Eye (tissue), 1 donor: ENCODE data around the gene AMBP.
A peak's percentile ranks its signal among the peaks of the same experiment; 100 is the strongest.
"Not testable (repeated sequence)": the region's sequence is repeated elsewhere in the genome, so short reads cannot be mapped to it uniquely, and the experiment has no call there.

ENCODE experiments used
- DNase-seq: peaks from one replicate; pipeline ENCODE4 v3.0.0-alpha.2; 2015

The AMBP gene

DNA sequence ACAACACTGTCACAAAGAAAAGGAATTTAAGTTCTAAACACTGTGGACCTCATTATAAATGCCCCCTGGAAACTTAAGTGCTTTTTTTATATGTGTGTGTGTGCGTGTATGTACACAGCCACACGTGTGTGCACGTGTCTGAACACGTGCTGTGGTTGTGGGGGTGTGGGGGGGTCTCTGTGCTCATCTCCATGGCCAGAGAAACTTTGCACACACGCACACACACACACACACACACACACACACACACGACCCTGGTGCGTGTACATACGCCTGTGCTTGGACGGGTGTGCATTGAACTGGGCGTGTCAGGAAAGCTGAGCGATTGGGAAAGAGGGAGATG lies 27.9 kb downstream of the AMBP start:
- no peak for DNase-seq

DNA sequence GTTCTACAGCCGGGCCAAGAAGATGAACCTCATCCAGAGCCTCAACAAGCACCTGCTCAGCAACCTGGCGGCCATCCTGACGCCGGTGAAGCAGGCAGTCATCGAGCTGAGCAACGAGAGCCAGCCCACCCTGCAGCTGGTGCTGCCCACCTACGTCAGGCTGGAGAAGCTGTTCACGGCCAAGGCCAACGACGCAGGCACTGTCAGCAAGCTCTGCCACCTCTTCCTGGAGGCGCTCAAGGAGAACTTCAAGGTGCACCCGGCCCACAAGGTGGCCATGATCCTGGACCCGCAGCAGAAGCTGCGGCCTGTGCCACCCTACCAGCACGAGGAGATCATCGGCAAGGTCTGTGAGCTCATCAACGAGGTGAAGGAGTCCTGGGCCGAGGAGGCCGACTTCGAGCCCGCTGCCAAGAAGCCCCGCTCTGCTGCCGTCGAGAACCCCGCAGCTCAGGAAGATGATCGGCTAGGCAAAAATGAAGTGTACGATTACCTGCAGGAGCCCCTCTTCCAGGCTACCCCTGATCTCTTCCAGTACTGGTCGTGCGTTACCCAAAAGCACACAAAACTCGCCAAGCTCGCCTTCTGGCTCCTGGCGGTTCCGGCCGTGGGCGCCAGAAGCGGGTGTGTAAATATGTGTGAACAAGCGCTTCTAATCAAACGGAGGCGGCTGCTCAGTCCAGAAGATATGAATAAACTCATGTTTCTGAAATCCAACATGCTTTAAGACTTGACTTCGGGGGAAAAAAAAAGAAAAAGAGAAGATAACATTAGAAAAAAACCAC lies 28.5 kb downstream of the AMBP start:
- no peak for DNase-seq

DNA sequence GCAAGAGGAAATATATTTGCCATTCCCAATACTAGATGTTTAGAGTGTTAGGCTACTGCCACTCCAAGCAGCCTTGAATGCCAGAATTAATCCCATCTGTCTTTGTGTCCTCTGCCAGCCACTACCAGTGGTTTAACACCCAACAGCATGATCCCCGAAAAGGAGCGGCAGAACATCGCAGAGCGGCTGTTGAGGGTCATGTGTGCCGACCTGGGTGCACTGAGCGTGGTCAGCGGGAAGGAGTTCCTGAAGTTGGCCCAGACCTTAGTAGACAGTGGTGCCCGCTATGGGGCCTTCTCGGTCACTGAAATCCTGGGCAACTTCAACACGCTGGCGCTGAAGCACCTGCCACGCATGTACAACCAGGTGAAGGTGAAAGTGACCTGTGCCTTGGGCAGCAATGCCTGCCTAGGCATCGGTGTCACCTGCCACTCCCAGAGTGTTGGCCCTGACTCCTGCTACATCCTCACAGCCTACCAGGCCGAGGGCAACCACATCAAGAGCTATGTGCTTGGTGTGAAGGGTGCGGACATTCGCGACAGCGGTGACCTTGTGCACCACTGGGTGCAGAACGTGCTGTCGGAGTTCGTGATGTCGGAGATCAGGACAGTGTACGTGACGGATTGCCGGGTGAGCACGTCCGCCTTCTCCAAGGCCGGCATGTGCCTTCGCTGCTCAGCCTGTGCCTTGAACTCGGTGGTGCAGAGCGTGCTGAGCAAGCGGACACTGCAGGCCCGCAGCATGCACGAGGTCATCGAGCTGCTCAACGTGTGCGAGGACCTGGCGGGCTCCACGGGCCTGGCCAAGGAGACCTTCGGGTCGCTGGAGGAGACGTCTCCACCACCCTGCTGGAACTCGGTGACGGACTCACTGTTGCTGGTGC lies 29.3 kb downstream of the AMBP start:
- DNase-seq, result no peak

DNA sequence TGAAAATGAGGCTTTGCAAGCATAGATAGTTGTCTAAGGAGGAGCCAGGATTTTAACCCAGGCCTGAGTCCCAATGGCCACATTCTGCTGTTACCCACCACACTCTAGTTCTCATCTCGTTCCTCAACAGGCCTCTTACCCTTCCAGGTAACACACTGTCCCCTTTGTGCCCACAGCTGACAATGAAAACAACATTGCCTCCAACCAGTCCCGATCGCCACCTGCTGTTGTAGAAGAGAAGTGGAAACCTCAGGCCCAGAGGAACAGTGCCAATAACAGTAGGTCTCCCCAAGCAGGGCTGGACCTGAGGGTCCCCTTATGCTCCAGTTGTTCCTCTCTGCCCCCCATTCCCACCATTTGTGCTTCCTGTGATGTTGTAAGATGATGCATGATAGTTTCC lies 30.4 kb downstream of the AMBP start:
- no peak for DNase-seq

DNA sequence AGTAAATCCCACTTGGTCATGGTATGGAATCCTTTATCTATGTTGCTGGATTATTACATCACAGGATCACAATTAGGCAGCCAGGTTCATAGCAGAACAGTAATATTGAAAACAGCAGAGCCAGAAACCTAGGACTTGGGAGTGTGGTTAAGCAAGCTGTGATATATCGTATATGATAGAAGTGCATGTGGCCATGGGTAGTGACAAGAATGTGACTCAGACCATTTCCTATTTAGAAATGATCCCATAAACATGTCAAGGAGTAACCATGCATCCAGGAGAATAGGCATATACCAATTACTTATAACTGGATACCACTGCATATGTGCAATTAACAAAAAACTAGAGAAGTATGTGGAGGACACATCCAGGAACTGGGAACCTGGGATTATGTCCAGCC lies 31.2 kb downstream of the AMBP start:
- DNase-seq, result no peak

DNA sequence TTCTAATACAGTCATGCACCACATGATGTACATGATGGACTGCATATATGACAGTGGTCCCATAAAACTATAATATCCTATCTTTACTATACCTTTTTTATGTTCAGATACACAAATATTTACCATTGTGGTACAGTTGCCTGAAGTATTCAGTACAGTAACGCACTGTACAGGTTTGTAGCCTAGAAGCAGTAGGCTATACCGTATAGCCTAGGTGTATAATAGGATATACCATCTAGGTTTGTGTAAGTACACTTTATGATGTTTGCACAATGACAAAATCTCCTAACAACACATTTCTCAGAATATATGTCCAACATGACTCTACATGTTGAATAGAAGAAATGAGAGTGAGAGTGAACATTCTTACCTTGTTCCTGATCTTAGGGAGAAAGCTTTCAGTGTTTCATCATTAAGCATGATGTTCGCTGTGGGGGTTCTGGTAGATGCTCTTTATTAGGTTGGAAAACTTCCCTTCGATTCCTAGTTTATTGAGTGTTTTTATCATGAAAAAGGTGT lies 31.8 kb downstream of the AMBP start:
- DNase-seq, result no peak

DNA sequence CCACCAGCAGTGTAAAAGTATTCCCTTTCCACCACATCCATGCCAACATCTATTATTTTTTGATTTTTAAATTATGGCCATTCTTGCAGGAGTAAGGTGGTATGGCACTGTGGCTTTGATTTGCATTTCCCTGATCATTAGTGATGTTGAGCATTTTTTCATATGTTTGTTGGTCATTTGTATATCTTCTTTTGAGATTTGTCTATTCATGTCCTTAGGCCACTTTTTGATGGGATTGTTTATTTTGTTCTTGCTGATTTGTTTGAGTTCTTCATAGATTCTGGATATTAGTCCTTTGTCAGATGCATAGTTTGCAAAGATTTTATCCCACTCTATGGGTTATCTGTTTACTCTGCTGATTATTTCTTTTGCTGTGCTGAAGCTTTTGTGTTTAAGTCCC lies 34.4 kb downstream of the AMBP start:
- not testable (repeated sequence) for DNase-seq

DNA sequence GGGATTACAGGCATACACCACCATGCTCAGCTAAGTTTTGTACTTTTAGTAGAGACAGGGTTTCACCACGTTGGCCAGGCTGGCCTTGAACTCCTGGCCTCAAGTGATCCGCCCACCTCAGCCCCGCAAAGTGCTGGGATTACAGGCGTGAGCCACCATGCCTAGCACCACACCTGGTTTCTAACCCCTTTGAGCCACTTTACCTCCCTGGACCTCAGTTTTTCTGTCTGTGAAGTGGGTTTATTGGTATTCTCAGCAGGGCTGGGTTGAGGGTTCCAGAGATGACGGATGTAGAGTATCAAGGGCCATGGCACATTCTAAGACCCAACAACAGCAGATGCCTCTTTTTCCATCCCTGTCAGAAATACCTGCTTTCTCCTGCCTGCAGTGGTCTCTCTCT lies 38.6 kb downstream of the AMBP start:
- DNase-seq, result no peak

DNA sequence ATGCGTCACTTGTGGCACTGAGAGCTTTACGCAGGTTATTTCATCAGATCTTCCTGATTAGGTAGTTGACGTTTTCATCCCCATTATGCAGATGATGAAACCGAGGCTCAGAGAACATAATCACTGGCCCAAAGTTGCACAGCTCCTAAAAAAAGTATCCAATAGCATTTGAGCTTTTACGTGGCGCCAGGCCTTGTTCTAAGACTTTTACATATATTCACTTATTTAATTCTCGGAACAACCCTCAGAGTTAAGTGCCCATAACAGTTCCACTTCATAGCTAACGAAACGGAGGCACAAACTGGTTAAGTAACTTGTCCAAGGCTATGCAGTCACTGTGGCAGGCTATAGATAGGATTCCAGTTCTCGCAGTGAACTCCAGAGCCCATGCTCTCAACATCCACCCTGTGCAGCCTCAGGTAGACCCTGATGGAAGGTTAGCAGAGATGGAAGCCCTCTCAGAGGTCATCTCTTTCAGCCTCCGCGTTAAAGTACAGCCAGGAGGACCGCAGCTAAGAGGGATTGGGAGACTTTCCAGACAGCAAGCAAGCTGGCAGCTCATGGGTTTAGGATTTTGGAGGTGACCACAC lies 39.3 kb downstream of the AMBP start:
- DNase-seq, result no peak

DNA sequence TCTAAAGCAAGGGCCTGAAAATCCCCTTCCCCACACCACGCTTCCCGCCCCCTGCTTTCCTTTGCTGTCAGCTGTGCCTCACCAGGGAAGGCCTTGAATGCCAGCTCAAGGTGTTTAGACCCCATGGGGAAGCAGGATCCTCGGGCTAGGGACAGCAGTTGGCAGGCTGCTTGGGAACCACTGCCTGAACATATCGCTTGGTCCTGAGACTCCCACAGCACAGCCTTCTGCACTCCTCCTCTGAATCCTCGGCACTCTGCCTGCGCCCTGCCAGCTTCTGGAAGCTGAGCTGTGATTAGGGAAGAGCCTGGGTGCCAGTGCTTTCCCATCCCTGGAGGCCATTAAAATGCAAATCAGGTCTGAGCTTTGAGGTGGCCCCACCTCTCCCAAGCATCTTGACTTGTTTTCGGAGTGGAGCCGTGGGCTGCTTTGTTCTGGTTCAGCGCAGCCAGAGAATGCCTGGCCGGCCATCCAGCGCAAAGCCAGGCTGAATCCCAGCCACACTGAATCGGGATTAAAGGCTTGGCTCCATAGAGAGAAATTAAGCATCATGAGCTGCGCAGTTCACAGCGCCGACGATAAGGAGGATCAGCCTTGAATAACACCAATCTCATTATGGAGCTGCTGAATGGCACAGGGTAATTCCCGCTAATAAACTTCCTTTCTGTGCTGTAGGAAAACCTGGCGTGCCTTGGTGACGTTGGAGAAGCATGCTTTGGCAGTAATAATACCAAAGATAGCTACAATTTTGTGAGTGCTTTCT lies 40.0 kb downstream of the AMBP start:
- peak; percentile 79 for DNase-seq

DNA sequence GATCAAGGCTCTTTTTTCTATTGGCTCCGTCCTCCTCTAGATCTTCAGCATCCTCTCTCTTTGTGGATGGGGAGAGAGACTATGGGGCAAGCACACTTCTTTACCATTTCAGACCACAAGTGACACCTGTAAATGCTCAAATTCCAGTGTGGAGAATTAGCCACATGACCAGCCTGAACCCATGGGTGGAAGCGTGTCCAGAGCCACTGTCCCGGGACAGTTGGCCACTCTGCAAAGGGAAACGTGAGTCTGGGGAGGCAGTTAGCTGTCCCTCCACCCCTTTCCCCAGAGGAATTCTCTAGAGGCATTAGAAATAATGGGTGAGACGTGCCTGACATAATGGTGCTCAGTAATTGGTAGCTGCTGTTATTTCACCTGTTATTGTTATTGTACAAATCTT lies 40.9 kb downstream of the AMBP start:
- no peak for DNase-seq

DNA sequence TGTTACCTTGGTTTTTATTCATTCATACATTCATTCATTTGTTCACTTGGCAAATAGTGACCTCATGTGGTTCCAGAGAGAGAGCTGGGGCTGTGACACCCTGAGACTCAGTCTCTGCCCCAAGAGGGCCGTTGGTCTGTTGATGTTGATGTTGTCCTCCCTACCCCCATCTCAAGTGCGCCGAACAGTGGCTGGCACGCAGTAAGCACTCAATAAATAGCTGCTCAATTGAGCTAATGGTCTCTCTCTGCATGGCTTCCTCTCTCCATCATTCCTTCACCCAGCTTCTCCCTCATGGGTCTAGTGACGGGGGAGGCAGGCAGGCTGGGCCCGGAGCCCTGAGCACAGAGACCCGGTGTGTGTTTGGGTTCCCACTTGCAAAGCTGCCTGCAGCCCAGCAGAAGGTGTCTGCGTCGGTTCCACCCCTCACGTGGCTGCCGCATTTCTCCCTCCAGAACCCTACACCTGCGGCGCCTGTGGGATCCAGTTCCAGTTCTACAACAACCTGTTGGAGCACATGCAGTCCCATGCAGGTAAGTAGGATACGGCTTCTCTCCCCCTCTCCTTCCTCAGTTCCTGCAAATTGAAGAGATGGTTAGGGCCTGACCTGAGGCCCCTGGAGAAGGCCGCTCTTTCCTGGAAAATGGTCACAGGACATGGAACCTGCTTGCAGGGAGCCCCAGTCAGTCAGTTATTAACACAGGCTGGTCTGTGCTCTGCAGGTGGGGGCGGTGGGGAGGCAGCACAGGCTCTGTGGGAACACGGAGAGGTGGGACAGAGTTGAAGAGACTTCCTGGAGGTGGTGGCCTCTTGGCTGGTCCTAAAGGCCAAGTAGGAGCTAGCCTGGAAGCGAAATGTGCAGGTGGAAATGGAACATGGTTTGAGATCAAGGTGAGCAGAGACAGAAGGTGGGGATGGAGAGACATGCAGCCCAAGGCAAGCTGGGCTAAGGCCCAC lies 42.0 kb downstream of the AMBP start:
- DNase-seq, result no peak

DNA sequence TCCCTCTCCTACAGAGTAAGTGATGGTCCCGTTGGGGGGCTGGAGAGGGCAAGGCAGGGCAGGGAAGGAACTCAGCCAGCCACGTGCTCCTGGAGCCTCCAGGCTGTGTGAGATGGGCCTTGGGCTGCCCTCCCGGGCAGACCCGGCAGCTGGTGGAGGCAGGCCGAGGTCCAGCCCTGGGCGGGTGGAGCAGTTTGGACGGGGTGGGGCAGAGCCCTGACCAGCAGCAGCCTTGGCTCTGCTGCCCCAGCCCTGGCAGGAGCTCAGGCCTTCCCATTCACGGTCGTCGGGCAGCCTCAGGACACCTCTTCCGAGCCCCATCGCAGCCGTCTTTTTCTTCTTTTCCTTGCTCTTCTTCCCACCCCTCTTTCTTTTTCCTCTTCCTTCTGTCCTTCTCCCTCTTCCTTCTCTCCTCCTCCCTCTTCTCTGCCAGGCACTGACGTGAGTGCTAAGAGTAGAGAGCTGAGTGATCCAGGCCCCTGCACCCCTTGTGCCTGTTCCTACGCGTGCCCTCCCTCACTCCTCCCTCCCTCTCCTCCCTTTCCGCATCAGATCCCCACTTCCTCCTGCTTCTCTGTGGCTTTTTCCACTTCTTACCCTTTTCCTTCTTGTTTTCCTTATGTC lies 42.8 kb downstream of the AMBP start:
- no peak for DNase-seq

DNA sequence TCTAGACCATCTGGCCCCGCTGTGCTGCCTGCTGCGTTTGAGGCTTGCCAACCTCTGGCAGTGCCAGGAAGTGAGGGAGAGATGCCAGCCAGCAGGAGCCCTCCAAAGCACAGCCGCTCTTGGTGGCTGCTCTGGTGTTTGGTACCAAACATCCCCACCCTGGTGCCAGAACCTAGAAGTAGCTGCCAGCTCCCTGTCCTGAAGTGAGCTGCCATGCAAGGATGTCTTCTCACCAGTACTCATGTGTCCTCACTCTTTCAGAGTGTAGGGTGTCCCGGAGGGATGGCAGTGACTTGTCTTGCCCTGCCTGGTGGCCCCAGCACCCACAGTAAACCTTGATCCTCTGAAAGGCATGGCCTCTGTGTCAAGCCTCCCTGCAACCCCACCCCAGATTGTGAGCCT lies 43.4 kb downstream of the AMBP start:
- no peak for DNase-seq

DNA sequence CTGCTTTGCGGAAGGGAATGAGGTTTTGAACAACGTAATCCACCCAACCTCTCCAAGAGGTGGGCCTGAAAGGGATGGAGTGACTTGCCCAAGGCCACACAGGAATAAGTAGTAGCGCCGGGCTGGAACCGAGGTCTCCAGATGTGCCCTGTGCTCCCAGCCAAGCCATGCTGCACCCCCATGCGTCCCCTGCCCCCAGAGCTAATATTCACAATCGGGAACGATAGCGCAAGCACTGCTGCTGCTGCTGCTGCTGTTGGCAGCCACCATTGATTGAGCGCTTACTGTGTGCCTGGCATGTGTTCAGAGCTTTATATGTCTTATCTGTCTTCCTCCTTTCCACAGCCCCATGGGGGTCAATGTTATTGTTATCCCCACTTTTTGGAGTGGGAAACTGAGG lies 43.9 kb downstream of the AMBP start:
- DNase-seq, result no peak

DNA sequence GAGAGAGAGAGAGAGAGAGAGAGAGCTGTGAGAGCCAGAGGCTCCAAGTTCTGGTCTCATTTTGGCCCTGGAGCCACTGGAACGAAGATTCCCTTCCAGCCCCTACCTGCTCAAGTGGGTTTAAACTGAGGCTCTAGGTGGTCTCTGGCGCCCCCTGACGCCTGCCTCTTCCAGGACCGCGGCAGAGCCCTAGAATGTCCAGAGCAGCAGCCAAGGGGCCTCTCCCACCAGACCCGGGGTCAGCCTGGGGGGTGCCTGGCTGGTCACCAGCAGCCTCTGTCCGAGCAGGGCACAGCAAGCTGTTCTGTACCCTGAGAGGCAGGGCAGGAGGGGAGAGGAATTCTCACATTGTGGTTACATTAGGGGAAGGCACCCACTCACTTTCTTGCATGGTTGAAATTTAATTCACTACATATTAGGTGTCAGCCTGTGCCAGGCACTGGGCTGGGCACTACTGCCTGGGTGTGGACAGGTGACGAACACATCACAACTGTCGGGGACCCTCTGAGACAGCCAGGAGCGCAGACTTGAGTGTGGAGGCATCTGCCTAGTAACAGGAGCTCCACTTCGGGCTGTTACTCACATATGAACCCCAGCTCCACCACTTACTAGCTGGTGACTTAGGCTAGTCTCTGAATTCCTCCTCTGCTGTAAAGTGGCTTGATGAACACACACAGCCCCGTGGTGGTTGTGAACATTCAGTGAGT lies 44.5 kb downstream of the AMBP start:
- peak; percentile 57 for DNase-seq

DNA sequence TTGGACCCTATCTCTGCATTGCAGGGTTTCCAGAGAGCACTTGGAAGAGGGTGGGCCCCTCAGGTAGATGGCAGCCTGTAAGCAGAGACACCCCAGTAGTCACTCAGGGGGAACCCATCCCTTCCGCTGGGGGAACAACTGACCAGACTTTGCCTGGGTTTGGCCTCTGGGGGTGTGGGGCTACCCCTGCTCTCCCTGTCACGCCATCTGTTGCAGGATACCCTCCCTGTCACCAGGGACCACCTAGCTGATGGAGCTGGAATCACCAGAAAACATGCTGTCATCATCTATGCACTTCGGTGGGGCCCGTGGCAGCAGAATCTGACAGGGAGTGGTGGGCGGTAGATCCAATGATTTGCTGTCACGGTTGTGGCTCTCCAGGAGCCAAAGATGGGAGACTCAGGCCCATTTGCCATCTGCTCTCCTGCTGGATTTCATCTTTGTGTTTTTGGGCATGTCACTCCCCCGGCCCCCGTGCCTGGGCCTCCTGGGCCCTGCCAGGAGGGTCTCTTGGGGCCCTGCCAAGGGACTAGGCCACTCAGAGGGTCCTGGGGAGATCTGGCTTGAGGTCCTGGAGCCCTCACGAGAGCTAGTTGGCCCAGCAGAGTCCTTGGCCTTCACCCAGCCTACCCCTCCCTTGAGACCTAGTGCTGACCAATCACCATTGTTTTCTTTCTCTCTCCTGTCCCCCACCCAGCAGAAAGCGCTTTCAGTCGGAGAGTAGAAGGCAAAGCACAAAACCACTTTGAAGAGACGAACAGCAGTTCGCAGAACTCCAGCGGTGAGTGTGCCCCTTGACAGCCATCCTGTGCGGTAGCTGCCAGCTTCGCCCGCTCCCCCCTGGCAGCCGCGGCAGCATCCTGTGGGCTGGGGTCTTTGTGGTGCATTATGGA lies 45.9 kb downstream of the AMBP start:
- peak; percentile 9 for DNase-seq

DNA sequence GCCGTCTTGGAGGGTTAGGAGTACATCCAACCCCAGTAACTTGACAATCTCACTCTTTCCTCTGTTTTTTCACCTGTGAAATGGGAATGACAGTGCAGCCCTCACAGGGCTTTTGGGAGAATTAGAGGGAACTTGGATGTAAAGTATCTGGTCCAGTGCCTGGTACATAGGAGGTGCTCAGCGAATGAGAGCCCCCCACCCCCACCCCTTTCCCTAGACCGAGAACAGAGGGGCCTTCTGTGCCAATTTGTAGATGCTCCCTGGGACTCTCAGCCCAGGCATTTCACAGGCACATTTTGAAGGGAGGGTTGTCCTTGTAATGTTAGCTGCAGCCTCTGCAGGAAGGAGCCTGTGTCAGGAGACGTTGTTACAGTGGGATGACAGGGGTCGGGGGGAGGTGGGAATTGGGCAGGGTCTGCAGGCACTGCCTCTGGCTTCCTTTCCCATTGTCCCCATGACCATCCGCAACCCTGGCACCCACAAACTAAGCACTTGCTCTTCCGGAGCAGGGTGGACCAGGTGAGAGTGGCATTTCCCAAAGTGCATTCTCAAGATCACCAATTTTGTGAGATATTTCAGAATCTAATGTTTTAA lies 47.0 kb downstream of the AMBP start:
- DNase-seq, result no peak

DNA sequence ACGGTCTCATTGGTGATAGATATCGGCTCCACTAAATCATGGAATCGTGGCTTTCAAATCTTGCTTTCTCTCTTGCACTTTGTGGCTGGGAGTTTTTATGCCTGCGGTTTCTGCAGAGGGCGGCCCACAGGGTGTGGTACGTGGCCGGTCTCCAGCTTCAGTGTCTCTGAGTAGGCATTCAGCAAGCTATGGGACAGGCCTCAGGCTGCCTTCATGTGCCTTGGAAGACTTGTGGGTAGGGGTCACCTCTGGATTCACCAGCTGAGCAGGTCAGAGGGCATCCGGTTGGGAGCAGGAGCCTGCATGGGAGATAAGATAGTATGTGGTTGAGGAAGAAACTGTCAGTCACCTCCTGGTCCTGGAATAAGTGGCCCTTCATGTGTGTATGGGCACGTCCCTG lies 47.7 kb downstream of the AMBP start:
- DNase-seq, result no peak
